CD4-positive, alpha-beta T cell (primary cell): ENCODE data around the gene ANTXR1. TPM values are rescaled to one million over a fixed set of nuclear protein-coding genes. Genes with fewer than 3 reads are reported as not detected.

ENCODE experiments used
- ATAC-seq: fragments of 200-7000 bp; cut with Tn5 transposase; one replicate; pipeline ENCODE4 v1.10.0; 2022; ENCODE audit warnings: mild to moderate bottlenecking; ENCODE audit not compliant: poor library complexity
- CTCF ChIA-PET: fragments of 350-600 bp; sonication (Branson Sonifier 250); formaldehyde crosslinking; loops from one replicate; lab custom pipeline; 2021; ENCODE audit warnings: antibody characterized with exemption, inconsistent platforms; lab: Charles Lee
- POLR2A ChIA-PET: fragments of 350-600 bp; sonication (Branson Sonifier 250); formaldehyde crosslinking; loops from one replicate; lab custom pipeline; 2021; ENCODE audit warnings: antibody characterized with exemption, inconsistent platforms; lab: Charles Lee
- DNase-seq, 14 experiments: peaks; one replicate each; pipeline ENCODE4 v3.0.0-alpha.2; 2013 to 2020; ENCODE audit warnings: mixed read lengths in 2 of 14
- H3K27ac ChIP-seq, 2 donors: one replicate each; pipeline versions ENCODE4 v1.5.1 to v1.7.0; 2013; ENCODE audit warnings: low read length in 2 of 2, low read depth in 1 of 2, mild to moderate bottlenecking in 1 of 2
- H3K27me3 ChIP-seq, 2 experiments: 1 replicate in 1 of 2; 2 replicates in 1 of 2; pipeline versions ENCODE4 v1.6.1 to v1.7.0; 2013; ENCODE audit warnings: low read length in 2 of 2, control low read depth in 1 of 2, mild to moderate bottlenecking in 1 of 2, moderate library complexity in 1 of 2; ENCODE audit not compliant: insufficient read depth in 2 of 2, control insufficient read depth in 1 of 2
- H3K36me3 ChIP-seq: one replicate; pipeline ENCODE4 v1.6.1; 2013; ENCODE audit warnings: low read length, control low read depth; ENCODE audit not compliant: insufficient read depth
- H3K4me1 ChIP-seq: one replicate; pipeline ENCODE4 v1.6.1; 2013; ENCODE audit warnings: low read length, control low read depth; ENCODE audit not compliant: insufficient read depth
- H3K4me3 ChIP-seq: one replicate; pipeline ENCODE4 v1.5.1; 2013; ENCODE audit warnings: mild to moderate bottlenecking, low read length, moderate library complexity
- H3K9me3 ChIP-seq, 2 experiments: 1 replicate in 1 of 2; 2 replicates in 1 of 2; pipeline versions ENCODE4 v1.6.1 to v1.7.0; 2013; ENCODE audit warnings: low read length in 2 of 2, mild to moderate bottlenecking in 2 of 2, control low read depth in 1 of 2, moderate library complexity in 1 of 2; ENCODE audit not compliant: control insufficient read depth in 1 of 2, insufficient read depth in 1 of 2
- H3K27ac Mint-ChIP-seq: one replicate; pipeline ENCODE4 v1.8.0; 2020; ENCODE audit warnings: mixed read lengths
- H3K27me3 Mint-ChIP-seq: one replicate; pipeline ENCODE4 v1.8.0; 2021; ENCODE audit warnings: mixed read lengths
- H3K36me3 Mint-ChIP-seq: one replicate; pipeline ENCODE4 v1.8.0; 2021; ENCODE audit warnings: low read depth, mixed read lengths
- H3K4me1 Mint-ChIP-seq: one replicate; pipeline ENCODE4 v1.8.0; 2021; ENCODE audit warnings: low read depth, mixed read lengths
- H3K4me3 Mint-ChIP-seq: one replicate; pipeline ENCODE4 v1.8.0; 2020; ENCODE audit warnings: mild to moderate bottlenecking, mixed read lengths
- H3K9me3 Mint-ChIP-seq: one replicate; pipeline ENCODE4 v1.8.0; 2020; ENCODE audit warnings: mixed read lengths
- intact Hi-C, 2 experiments: fragments of 100-400 bp; cut with DNase I in 1 of 2; cut with micrococcal nuclease in 1 of 2; formaldehyde crosslinking; loops; one replicate each; pipeline versions ENCODE4 v1.15.1 to v1.9.0; 2023 to 2025; cut with DNase I, micrococcal nuclease
- total RNA-seq, 174 experiments: library from RNA in 2 of 174; stranded (reverse) in 2 of 174; gene quantifications; one replicate each; pipeline ENCODE4 v1.2.3 and lab custom pipeline; 2021 to 2026
- TF ChIP-seq, protein P1 (sequence below): fragments of 200-600 bp; IDR thresholded peaks from one replicate; pipeline ENCODE4 v1.8.0; 2022; ENCODE audit warnings: antibody characterized with exemption, mild to moderate bottlenecking

Gene ANTXR1
- total RNA-seq, 2 experiments from 2014 or later: not detected

DNA sequence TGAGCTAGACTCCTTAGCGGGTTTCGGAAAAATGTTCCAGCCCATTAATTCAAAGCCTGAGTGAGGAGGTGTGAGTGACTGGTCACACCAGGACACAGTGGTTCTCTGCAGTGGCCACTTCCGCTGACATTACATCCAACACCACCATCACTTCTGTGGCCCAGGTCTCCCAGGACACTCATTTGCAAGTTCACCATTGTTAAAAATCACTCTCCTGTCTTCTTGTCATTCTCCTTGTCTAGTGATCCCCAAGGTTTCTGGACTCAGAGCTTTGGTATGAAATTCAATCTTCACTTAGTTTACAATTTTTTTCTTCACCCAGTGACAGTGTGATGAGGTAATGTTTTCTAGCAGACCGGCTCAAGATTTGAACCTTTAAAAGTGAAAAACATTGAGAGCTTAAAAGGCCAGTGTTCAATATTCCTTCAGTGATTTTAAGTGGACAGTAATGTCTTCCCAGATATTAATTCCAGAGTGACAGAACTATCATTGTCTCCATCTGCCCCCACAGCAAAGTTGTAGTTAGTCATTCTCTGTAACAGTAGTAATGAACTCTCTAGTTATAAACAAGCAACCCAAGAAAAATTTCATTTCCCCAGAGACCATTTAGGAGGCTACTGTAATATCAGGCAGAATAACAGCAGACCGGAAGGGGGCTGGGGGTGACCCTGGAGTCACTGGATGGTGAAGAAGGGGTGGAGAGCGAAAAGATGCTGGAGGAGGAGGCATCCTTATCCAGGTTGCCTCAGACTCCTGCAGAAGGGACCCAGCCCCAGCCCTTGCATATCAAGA lies 209.2 kb downstream of the ANTXR1 start:
- Histone ChIP-seq H3K4me1 (no peaks in the 10 kb centered on the region), H3K4me3 (no peak overlapping the region), H3K27me3 (peaks cover 0 to 7% of the 10 kb centered on the region in 2 experiments), H3K9me3 (no peaks in the 10 kb centered on the region), H3K27ac (no peak overlapping the region), H3K36me3 (no peaks in the 10 kb centered on the region)
- Mint-ChIP-seq H3K27ac (no peak overlapping the region), H3K9me3 (no peaks in the 10 kb centered on the region), H3K36me3 (no peaks in the 10 kb centered on the region), H3K4me3 (no peak overlapping the region), H3K27me3 (peaks cover 17% of the 10 kb centered on the region), H3K4me1 (no peaks in the 10 kb centered on the region)
- ChIA-PET POLR2A (interaction anchor here (0.7 kb wide), 1 partner anchor 94 kb away, joined by 3 read pairs; no protein-coding TSS in a partner anchor), CTCF (no interaction called here)
- ATAC-seq (no peak), DNase-seq (no peak)
- TF ChIP-seq, protein P1, sequence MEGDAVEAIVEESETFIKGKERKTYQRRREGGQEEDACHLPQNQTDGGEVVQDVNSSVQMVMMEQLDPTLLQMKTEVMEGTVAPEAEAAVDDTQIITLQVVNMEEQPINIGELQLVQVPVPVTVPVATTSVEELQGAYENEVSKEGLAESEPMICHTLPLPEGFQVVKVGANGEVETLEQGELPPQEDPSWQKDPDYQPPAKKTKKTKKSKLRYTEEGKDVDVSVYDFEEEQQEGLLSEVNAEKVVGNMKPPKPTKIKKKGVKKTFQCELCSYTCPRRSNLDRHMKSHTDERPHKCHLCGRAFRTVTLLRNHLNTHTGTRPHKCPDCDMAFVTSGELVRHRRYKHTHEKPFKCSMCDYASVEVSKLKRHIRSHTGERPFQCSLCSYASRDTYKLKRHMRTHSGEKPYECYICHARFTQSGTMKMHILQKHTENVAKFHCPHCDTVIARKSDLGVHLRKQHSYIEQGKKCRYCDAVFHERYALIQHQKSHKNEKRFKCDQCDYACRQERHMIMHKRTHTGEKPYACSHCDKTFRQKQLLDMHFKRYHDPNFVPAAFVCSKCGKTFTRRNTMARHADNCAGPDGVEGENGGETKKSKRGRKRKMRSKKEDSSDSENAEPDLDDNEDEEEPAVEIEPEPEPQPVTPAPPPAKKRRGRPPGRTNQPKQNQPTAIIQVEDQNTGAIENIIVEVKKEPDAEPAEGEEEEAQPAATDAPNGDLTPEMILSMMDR: no peak
- intact Hi-C loops: no loop called here

DNA sequence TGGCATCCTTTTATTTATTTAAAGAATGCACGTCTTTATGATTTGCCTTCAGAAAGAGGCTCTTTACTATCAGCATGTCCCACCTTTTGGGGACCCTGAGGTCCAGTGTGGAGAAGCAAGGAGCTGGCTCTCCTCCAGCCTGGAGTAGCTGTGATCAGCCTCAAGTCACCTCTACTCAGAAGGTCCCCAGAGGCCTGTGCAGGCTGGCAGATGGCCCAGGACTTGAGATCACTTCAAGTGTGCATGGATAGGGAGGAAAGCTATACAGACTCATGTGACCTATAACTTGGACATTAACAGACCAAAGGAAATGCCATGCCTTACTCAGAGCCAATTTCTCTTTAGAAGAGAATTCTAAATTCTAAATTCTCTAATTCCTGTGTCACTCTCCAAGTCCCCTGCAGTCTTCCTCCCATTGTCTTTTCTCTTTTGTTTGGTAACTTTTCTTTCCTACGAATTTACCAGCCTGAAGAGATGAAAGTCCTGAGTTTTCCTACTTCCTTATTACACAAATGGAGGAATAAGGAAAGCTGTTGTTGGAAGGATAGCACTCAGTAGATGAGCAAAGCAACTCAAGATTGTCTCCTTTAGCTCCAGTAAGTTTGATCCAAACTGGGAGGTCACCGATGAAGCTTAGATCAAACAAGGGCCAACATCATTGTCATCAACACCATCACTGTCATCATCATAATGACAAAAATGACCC lies 210.1 kb downstream of the ANTXR1 start:
- no peak overlapping the region for H3K27ac Mint-ChIP-seq
- Histone ChIP-seq H3K27ac (no peak overlapping the region), H3K36me3 (no peaks in the 10 kb centered on the region), H3K27me3 (peaks cover 0 to 7% of the 10 kb centered on the region in 2 experiments), H3K4me1 (no peaks in the 10 kb centered on the region), H3K4me3 (no peak overlapping the region), H3K9me3 (no peaks in the 10 kb centered on the region)
- H3K27me3 Mint-ChIP-seq: peaks cover 19% of the 10 kb centered on the region
- intact Hi-C loops: no loop called here
- no peaks in the 10 kb centered on the region for H3K4me1 Mint-ChIP-seq
- CTCF ChIA-PET: no interaction called here
- POLR2A ChIA-PET: no interaction called here
- ATAC-seq (no peak), DNase-seq (no peak)
- H3K4me3 Mint-ChIP-seq: no peak overlapping the region
- no peaks in the 10 kb centered on the region for H3K9me3 Mint-ChIP-seq
- TF ChIP-seq, protein P1: no peak
- no peaks in the 10 kb centered on the region for H3K36me3 Mint-ChIP-seq

DNA sequence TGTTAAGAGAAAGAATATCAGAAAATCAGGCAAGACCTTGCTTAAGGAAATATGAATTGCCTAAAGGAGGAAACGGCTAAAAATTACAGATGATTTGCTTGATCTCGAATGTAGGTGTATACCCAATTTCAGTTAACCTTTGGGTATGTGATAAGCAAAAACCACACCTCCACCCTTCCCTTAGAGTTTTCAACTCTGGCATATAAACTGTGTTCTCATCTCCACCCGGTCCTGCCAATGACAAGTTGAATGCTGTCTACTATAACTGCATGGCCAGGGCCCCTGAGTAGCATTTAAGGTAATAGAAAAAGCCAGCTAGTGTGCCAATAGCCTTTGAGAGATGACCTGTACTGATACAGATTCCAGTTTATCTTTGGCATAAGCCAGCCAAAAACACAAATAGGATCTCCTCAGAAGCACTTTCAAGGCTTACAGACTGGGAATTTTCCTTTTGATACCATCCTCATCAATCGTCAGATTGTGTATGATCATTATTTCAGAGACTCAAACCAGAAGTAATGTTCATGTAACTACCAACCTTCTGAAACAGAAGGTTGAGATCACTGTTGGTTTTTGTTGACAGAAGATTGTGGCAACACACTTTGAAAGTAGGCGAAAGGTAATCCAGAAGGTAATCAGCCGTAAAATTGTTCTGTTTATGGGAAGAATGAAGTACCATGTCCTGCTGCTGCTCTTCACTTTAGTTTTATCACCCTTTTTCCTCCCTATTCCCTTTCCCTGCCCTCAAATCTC lies 211.0 kb downstream of the ANTXR1 start:
- Histone ChIP-seq H3K27ac (no peak overlapping the region), H3K27me3 (peaks cover 0 to 11% of the 10 kb centered on the region in 2 experiments), H3K9me3 (no peaks in the 10 kb centered on the region), H3K36me3 (no peaks in the 10 kb centered on the region), H3K4me3 (no peak overlapping the region), H3K4me1 (no peaks in the 10 kb centered on the region)
- H3K4me1 Mint-ChIP-seq: no peaks in the 10 kb centered on the region
- CTCF ChIA-PET: no interaction called here
- TF ChIP-seq, protein P1: no peak
- ATAC-seq (no peak), DNase-seq (no peak)
- no peaks in the 10 kb centered on the region for H3K9me3 Mint-ChIP-seq
- no peak overlapping the region for H3K4me3 Mint-ChIP-seq
- intact Hi-C loops: no loop called here
- H3K27me3 Mint-ChIP-seq: peaks cover 22% of the 10 kb centered on the region
- no peak overlapping the region for H3K27ac Mint-ChIP-seq
- POLR2A ChIA-PET: no interaction called here
- H3K36me3 Mint-ChIP-seq: no peaks in the 10 kb centered on the region
